22Rv1 (cell line): ENCODE results near the gene LRPPRC.

Experiments used
- H3K27ac ChIP-seq: fragments of 450-650 bp; 2 replicates; pipeline ENCODE4 v1.5.1; 2017
- ZFX ChIP-seq: fragments of 450-650 bp; IDR thresholded peaks from 2 replicates; pipeline ENCODE4 v1.6.1; 2017; ENCODE audit warnings: antibody characterized with exemption, borderline replicate concordance
- TF ChIP-seq, protein P1 (sequence below): fragments of 450-650 bp; IDR thresholded peaks from 2 replicates; pipeline ENCODE4 v1.5.1; 2017; ENCODE audit warnings: mild to moderate bottlenecking

Gene LRPPRC

DNA sequence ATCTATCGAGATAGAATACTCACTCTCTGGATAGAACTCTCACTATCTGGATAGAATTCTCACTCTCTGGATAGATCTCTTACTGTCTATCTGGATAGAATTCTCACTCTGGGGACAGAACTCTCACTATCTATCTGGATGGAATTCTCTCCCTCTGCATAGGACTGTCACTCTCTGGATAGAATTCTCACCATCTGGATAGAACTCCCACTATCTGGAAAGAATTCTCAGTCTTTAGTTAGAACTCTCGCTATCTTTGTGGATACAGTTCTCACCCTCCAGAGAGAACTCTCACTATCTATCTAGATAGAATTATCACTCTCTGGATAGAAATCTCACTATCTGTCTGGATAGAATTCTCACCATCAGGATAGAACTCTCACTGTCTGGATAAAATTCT lies 140.5 kb downstream of the LRPPRC start:
- no peak overlapping the region for H3K27ac ChIP-seq
- TF ChIP-seq ZFX, result no peak
- TF ChIP-seq, protein P1, sequence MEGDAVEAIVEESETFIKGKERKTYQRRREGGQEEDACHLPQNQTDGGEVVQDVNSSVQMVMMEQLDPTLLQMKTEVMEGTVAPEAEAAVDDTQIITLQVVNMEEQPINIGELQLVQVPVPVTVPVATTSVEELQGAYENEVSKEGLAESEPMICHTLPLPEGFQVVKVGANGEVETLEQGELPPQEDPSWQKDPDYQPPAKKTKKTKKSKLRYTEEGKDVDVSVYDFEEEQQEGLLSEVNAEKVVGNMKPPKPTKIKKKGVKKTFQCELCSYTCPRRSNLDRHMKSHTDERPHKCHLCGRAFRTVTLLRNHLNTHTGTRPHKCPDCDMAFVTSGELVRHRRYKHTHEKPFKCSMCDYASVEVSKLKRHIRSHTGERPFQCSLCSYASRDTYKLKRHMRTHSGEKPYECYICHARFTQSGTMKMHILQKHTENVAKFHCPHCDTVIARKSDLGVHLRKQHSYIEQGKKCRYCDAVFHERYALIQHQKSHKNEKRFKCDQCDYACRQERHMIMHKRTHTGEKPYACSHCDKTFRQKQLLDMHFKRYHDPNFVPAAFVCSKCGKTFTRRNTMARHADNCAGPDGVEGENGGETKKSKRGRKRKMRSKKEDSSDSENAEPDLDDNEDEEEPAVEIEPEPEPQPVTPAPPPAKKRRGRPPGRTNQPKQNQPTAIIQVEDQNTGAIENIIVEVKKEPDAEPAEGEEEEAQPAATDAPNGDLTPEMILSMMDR, result no peak

DNA sequence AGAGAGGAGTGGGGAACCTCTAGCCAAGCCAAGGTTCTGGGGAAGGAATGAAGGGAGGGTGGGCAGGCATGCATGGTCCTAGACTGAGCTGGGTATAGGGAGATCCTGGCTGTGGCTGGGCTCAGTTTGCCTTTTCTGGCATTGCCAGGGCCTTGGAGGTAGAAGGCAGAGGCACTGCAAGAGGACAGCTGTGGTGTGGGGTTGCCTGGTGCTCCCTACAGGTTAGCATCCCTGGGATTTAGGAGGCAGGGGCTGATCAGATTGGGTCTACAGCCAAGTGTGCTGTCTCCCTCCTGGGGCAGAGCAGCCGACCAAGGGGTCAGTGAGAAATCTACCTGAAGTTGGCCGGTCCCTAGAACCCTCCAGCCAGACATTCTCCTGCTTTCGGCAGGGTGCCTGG lies 141.1 kb downstream of the LRPPRC start:
- no peak overlapping the region for H3K27ac ChIP-seq
- no peak for TF ChIP-seq ZFX
- TF ChIP-seq, protein P1, result no peak

DNA sequence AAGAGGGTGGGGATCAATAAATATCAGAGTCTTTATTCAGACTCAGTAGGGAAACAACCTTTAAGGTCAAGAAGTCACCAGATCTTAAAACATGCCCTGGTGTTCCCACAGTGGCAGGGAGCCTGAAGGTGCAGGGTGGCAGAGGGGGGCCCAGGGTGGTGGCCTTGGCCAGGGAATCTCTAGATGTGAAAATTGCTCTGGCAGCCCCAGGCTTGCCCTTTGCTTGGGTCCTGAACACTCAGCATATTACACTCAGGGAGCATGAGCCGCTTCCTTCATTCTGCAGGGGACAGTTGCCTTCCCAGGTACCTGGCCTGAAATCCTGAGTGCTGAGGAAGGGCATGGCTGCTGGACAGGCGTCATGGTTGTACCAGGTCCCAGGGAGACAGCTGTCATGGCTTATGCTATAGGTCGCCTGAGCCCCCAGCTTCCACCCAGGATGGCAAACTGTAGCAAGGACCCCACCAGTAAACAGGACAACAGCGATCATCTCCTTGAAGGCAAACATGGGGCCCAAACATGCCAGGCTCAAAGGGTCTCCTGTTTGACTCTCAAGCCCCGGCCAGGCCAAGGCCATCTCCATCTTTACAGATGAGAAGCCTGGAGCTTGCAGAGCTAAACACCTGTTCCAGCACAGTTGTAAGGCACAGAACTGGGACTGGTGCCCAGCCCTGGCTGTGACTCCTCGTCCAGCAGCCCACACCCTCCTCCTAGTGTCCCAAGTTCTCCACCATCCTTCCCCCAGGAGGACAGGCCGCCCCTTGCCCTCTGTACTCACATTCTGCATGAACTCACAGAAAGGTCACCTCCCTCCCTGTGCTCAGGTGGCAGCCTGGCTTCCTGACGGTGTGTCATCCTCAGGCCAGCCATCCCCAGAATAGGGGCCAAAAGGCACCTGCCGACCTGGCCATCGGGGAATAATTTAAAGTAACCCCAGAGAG lies 142.4 kb downstream of the LRPPRC start:
- TF ChIP-seq ZFX, result no peak
- TF ChIP-seq, protein P1, result no peak
- no peak overlapping the region for H3K27ac ChIP-seq

DNA sequence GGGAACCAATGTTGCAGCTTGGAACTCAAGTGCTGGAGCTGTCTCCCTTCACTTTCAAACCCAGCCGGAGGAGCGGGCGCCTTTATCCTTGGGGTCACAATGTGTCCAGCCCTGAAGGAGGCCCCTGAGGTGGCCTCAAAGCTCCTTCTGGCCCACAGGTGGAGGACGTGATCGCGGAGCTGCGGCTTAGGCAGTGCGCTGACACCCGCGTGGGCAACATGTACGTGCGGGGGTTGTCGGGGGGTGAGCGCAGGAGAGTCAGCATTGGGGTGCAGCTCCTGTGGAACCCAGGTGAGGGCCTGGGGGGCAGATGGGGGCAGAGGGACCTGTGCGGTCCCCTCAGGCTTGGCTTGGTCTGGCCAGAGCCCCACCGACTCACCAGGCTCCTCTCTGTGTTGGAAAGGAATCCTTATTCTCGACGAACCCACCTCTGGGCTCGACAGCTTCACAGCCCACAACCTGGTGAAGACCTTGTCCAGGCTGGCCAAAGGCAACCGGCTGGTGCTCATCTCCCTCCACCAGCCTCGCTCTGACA lies 143.5 kb downstream of the LRPPRC start:
- TF ChIP-seq, protein P1, result no peak
- no peak for TF ChIP-seq ZFX
- no peak overlapping the region for H3K27ac ChIP-seq

DNA sequence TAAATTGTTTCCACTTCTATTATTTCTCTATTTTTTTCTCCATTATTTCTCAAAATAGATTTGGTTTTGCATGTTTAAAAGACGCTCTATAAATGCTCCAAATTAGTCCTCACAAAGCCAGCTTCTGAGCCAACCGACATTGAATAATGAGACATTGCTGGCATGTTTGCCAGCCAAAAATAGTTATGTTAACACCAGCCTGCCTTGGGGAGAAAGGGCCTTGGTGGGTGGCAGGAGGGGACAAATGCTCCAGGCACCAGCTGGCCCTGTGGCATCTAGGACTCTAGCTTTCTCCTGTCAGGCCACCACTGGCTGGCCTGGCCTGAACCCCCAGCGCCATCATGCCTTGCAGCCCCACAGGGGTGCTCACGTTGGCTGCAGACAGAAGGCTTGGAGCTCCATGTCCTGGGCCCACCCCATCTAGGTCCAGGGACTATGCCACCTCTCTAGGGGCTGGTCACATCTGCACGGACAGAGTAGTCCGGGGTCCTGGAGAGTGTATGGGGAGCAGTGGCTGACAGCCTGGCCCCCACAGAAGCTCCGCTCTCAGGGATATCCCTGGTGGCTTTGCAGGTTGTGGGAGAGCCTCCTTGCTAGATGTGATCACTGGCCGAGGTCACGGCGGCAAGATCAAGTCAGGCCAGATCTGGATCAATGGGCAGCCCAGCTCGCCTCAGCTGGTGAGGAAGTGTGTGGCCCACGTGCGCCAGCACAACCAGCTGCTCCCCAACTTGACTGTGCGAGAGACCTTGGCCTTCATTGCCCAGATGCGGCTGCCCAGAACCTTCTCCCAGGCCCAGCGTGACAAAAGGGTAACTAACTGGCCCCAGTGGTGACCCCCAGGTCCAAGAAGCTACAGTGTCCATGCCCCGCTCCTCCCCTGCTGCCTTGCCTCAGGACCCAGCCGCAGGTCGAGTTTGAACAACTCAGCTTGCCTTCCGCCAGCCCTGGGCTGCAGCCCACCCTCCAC lies 144.5 kb downstream of the LRPPRC start:
- TF ChIP-seq, protein P1, result no peak
- no peak for TF ChIP-seq ZFX
- H3K27ac ChIP-seq, result no peak overlapping the region

DNA sequence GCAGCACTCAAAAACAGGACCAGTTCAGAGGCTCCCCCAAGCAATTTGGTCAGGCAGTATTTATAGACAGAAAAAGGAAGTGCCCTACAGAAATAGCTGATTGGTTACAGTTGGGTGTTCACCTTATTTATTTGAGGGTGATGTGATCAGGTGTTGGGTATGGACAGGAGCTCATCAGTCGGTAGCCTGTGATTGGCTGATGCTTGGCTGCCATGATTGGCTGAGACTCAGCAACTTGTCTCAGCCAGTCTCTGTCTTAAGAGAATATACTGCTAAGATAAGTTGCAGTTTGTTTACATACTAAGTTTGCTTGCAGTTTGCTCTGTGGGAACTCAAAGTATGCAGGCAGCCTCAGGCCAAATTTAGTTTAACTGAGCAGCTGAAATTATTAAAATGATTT lies 147.6 kb downstream of the LRPPRC start:
- no peak for TF ChIP-seq ZFX
- TF ChIP-seq, protein P1, result no peak
- H3K27ac ChIP-seq, result no peak overlapping the region
